Nephron progenitor cell (in vitro differentiated cells): ENCODE results near the gene RNF145.

ENCODE experiments used
- DNase-seq: peaks from one replicate; pipeline ENCODE4 v3.0.0; 2021
- H3K27ac Mint-ChIP-seq: 2 replicates; pipeline ENCODE4 v1.8.0; 2021; ENCODE audit warnings: mild to moderate bottlenecking, moderate library complexity, mixed read lengths
- H3K27me3 Mint-ChIP-seq: 2 replicates; pipeline ENCODE4 v1.8.0; 2021; ENCODE audit warnings: mild to moderate bottlenecking, low read depth, mixed read lengths; ENCODE audit not compliant: poor library complexity
- H3K36me3 Mint-ChIP-seq: 2 replicates; pipeline ENCODE4 v1.8.0; 2021; ENCODE audit warnings: low read depth, mixed read lengths
- H3K4me1 Mint-ChIP-seq: 2 replicates; pipeline ENCODE4 v1.8.0; 2021; ENCODE audit warnings: mixed read lengths
- H3K4me3 Mint-ChIP-seq: 2 replicates; pipeline ENCODE4 v1.8.0; 2021; ENCODE audit warnings: mild to moderate bottlenecking, moderate library complexity, mixed read lengths
- H3K9me3 Mint-ChIP-seq: 2 replicates; pipeline ENCODE4 v1.8.0; 2021; ENCODE audit warnings: mild to moderate bottlenecking, moderate library complexity, mixed read lengths
- TF ChIP-seq, protein P1 (sequence below): fragments of 200-600 bp; sonication (generic); IDR thresholded peaks from 2 replicates; pipeline ENCODE4 v1.5.0; 2021; ENCODE audit warnings: antibody characterized with exemption

The RNF145 gene

GRCh38 chr5:159112436-159112835, 96.9 kb downstream of the RNF145 start:
- H3K27ac Mint-ChIP-seq: no peak overlapping the region
- H3K36me3 Mint-ChIP-seq: no peaks in the 10 kb centered on the region
- peaks cover 4% of the 10 kb centered on the region for H3K9me3 Mint-ChIP-seq
- no peak for DNase-seq
- H3K27me3 Mint-ChIP-seq: peaks cover 43% of the 10 kb centered on the region
- H3K4me1 Mint-ChIP-seq: no peaks in the 10 kb centered on the region
- H3K4me3 Mint-ChIP-seq: no peak overlapping the region
- TF ChIP-seq, protein P1, sequence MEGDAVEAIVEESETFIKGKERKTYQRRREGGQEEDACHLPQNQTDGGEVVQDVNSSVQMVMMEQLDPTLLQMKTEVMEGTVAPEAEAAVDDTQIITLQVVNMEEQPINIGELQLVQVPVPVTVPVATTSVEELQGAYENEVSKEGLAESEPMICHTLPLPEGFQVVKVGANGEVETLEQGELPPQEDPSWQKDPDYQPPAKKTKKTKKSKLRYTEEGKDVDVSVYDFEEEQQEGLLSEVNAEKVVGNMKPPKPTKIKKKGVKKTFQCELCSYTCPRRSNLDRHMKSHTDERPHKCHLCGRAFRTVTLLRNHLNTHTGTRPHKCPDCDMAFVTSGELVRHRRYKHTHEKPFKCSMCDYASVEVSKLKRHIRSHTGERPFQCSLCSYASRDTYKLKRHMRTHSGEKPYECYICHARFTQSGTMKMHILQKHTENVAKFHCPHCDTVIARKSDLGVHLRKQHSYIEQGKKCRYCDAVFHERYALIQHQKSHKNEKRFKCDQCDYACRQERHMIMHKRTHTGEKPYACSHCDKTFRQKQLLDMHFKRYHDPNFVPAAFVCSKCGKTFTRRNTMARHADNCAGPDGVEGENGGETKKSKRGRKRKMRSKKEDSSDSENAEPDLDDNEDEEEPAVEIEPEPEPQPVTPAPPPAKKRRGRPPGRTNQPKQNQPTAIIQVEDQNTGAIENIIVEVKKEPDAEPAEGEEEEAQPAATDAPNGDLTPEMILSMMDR: no peak
